GM08714 (cell line): ENCODE data around the gene MIS18A.
"Not testable (repeated sequence)": the region's sequence is repeated elsewhere in the genome, so short reads cannot be mapped to it uniquely, and the experiment has no call there.

ENCODE experiments used
- H3K4me3 ChIP-seq: fragments of 200-500 bp; sonication (Bioruptor generic); 2 replicates; pipeline ENCODE4 v1.5.1; 2014; ENCODE audit warnings: mild to moderate bottlenecking, low read length, inconsistent platforms
- ZNF274 ChIP-seq: IDR thresholded peaks from 2 replicates; pipeline ENCODE4 v1.6.1; 2012; ENCODE audit warnings: mild to moderate bottlenecking, low read depth, low read length

The MIS18A gene

GRCh38 chr21:32311621-32312020 lies 32.8 kb upstream of the MIS18A start:
- TF ChIP-seq ZNF274, result no peak
- no peak overlapping the region for H3K4me3 ChIP-seq

GRCh38 chr21:32310976-32311375 lies 32.1 kb upstream of the MIS18A start:
- not testable (repeated sequence) for H3K4me3 ChIP-seq

- no peak for TF ChIP-seq ZNF274
- no peak overlapping the region for H3K4me3 ChIP-seq
Observed at GRCh38 chr21:32309906-32310460, 31.1 kb upstream of the MIS18A start.

- no peak for TF ChIP-seq ZNF274
- no peak overlapping the region for H3K4me3 ChIP-seq
Observed at GRCh38 chr21:32308696-32309095, 29.8 kb upstream of the MIS18A start.

- H3K4me3 ChIP-seq, result no peak overlapping the region
- TF ChIP-seq ZNF274, result no peak
Observed at GRCh38 chr21:32307706-32308105, 28.9 kb upstream of the MIS18A start.

GRCh38 chr21:32306021-32306780 lies 27.4 kb upstream of the MIS18A start:
- no peak overlapping the region for H3K4me3 ChIP-seq
- TF ChIP-seq ZNF274, result no peak

GRCh38 chr21:32304998-32305397 lies 26.1 kb upstream of the MIS18A start:
- TF ChIP-seq ZNF274, result no peak
- H3K4me3 ChIP-seq, result no peak overlapping the region

DNA sequence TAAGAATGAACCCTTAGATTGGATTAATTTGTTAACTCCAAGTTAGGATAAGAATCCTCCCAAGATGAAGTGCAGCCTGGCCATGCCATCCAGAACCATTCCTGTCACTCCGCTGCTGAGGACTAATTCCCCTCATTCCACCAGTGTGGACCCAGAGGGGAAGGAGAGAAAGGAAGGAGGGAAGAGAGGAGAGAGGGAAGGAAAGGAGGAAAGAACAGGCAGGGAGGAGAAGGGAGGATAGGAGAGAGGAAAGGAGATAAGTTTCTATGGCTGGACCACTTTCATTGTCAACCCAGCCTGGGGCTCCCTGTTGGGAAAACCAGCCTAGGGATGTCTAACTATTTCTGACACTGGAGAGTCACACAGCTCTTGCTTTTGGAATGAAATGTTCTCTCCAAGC lies 24.5 kb upstream of the MIS18A start:
- no peak for TF ChIP-seq ZNF274
- H3K4me3 ChIP-seq, result no peak overlapping the region

DNA sequence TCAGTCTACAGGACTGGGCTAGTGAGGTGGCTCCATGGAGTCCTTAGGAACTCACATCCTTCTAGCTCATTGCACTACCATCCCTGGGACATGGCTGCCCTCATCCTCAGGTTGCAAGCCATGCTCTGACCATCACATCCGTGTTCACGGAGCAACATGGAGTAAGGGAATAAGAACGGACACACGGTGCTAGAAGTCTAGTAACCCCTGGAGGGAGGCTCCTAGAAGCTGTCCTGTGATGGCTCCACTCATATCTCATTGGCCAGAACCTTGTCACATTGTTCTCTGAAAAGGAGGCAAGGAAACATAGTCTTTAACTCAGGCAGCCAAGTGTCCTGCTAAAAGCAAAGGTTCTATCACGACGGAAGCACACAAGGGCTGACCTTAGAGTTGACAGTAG lies 23.7 kb upstream of the MIS18A start:
- H3K4me3 ChIP-seq, result no peak overlapping the region
- no peak for TF ChIP-seq ZNF274

DNA sequence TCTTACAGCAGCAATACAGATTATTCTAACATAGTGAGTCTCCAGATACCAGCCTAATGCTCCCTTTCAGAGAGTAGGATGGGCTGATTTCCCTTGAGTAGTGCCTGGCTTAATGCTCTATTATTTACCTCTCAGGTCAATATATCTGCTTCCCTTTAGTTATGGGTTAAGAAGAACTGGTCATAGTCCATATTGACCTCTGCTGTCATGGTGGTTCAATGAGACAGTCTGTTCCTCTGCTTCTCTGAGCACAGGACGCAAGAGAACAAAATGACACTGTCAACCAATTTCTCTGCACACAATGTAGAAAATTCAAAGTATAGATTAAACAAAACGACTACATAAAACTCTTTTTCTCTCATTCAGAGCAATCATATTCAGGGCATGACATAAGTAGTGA lies 22.7 kb upstream of the MIS18A start:
- no peak for TF ChIP-seq ZNF274
- H3K4me3 ChIP-seq, result no peak overlapping the region

DNA sequence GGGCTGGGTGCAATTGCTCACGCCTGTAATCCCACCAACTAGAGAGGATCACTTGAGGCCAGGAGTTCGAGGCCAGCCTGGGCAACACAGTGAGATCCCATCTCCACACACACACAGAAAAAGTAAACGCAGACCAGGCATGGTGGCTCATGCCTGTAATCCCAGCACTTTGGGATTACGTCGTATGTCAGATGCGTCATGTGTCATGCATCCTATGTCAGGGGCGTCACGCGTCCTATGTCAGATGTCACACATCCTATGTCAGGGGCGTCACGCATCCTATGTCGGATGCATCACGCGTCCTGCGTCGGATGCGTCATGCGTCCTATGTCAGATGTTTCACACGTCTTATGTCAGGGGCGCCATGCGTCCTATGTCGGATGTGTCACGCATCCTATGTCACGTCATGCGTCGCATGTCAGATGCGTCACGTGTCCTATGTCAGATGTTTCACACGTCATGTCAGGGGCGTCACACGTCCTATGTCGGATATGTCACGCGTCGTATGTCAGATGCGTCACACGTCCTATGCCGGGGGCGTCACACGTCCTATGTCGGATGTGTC lies 21.4 kb upstream of the MIS18A start:
- H3K4me3 ChIP-seq, result no peak overlapping the region
- no peak for TF ChIP-seq ZNF274

DNA sequence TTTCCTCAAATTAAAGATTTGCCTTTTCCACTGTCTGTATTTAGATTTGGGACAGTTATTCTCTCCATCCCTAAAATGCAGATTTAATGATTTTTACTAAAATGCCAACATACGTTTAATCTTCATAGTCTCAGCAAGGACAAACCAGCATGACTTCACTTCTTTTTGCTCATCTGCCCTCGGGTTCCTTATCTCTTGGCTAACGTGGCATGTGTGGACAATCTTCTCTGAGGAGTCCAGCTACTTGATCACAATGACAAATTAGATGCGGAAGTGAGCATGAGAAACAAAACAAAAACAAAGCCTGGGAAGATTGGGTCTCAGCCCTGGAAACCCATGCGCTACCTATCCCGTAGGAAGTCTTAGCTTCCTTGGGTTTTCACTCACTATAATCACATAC lies 20.8 kb upstream of the MIS18A start:
- no peak overlapping the region for H3K4me3 ChIP-seq
- TF ChIP-seq ZNF274, result no peak

DNA sequence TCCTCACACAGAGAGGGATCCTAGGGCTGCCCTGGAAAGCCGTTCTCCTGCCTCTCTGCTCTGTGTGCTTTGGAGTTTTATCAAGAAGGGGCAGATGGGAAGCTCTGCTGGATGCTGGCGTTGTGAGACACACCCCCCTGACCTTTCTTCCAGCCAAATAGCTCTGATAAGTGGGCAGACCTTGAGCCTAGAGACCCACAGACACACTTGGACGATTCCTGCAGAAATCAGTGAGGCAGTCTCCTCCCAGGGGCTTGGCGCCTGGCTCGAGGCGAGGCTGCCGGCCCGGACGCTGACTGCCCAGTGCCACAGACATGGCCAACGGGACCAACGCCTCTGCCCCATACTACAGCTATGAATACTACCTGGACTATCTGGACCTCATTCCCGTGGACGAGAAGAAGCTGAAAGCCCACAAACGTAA lies 19.8 kb upstream of the MIS18A start, which contains the start of gene MRAP:
Gene MRAP, plus strand, starts transcription at position 198 of the 424 bp plus-strand sequence. Its CDS starts 117 bp downstream, at position 315.
- no peak for TF ChIP-seq ZNF274
- no peak within 1 kb of the TSS for H3K4me3 ChIP-seq

DNA sequence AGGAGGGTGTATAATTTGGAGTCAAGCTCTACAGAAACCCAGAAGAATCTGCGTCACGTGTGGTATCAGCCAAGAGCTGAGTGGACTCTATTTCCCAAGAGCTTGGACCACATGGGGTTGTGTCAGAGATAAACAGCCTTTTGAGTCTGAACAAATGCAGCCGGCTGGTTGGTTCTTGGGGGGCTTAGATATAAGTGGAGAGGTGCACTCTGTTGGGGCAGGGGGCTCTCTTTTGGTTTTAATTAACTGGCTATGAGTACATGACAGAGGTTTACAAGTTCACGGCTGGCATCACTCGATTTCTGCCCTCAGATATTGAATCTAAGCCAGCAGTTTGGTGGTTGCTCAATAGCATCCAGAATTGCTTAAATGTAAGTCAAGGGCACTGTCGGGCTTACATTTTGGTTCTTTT lies 19.3 kb upstream of the MIS18A start:
- H3K4me3 ChIP-seq, result no peak overlapping the region
- no peak for TF ChIP-seq ZNF274

DNA sequence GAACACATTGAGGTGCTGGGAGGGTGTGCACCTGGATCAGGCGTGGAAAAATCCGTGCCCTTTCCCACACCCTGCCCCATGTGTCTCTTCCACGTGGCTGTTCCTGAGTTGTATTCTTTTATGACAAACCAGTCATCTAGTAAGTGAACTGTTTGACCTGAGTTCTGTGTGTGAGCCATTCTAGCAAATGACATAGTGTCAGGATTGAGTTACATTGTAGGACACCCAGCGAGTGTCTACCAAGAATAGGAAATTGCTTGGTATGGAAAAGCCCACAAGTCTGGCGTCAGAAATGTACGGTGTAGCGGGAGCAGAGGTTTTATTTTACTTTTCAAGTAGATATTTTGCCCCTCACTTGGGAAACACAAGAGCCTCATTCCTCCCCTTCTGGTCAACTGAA lies 18.6 kb upstream of the MIS18A start:
- no peak overlapping the region for H3K4me3 ChIP-seq
- TF ChIP-seq ZNF274, result no peak
